HepG2 (cell line): ENCODE results near the gene DIRAS1. TPM values are rescaled to one million over a fixed set of nuclear protein-coding genes. Genes with fewer than 3 reads are reported as not detected.
A peak's percentile ranks its signal among the peaks of the same experiment; 100 is the strongest.
"Not testable (repeated sequence)": the region's sequence is repeated elsewhere in the genome, so short reads cannot be mapped to it uniquely, and the experiment has no call there.

Source experiments
- ATAC-seq: fragments of 200-7000 bp; cut with Tn5 transposase; 3 replicates; pipeline ENCODE4 v1.9.1; 2020; ENCODE audit warnings: mild to moderate bottlenecking, moderate library complexity
- BruUV-seq: library from RNA; stranded (reverse); fragments of 400-500 nt; replicated peaks from 2 replicates; lab custom pipeline; 2021; lab: Mats Ljungman, UMichigan
- CTCF ChIA-PET: fragments of 300-600 bp; formaldehyde crosslinking; extraction: SDS; loops from one replicate; lab custom pipeline; 2021; ENCODE audit warnings: low total read pairs, inconsistent platforms, low intra/inter-chr PET ratio; lab: Yijun Ruan, JAX
- POLR2A ChIA-PET: fragments of 350-600 bp; sonication (Branson Sonifier 250); formaldehyde crosslinking; loops from one replicate; lab custom pipeline; 2020; ENCODE audit warnings: antibody characterized with exemption, inconsistent platforms; lab: Yijun Ruan, JAX
- DNase-seq: peaks from one replicate; pipeline ENCODE4 v3.0.0-alpha.2; 2015; ENCODE audit warnings: low spot score
- FAIRE-seq: peaks from 3 replicates; lab custom pipeline; 2011; peaks lifted over from hg19 to GRCh38; lab: Jason Lieb, UNC
- H2AFZ ChIP-seq: one replicate; pipeline ENCODE4 v1.6.1; 2011; ENCODE audit warnings: low read length, inconsistent platforms
- H3K27ac ChIP-seq: fragments of 300-600 bp; 3 replicates; pipeline ENCODE4 v1.8.0; 2011; ENCODE audit warnings: mixed run types, mild to moderate bottlenecking, mixed read lengths, low read length, inconsistent platforms; ENCODE audit not compliant: insufficient read depth; ENCODE audit errors: extremely low read length
- H3K27me3 ChIP-seq, 2 experiments: fragments of 200-600 bp in 1 of 2; 2 replicates in 1 of 2; 3 replicates in 1 of 2; pipeline versions ENCODE4 v1.6.0 to v1.8.0; 2011; ENCODE audit warnings: low read length in 2 of 2, mild to moderate bottlenecking in 2 of 2, moderate library complexity in 2 of 2, inconsistent platforms in 1 of 2; ENCODE audit not compliant: insufficient read depth in 2 of 2, control insufficient read depth in 1 of 2
- H3K36me3 ChIP-seq, 2 experiments: fragments of 200-600 bp in 1 of 2; replicated peaks in 1 of 2; 2 replicates in 1 of 2; 3 replicates in 1 of 2; pipeline versions ENCODE4 v1.5.1 to v1.8.0; 2011; ENCODE audit warnings: low read length in 2 of 2, inconsistent platforms in 1 of 2; ENCODE audit not compliant: insufficient read depth in 2 of 2, control insufficient read depth in 1 of 2
- H3K4me1 ChIP-seq: 2 replicates; pipeline ENCODE4 v1.5.1; 2012; ENCODE audit warnings: low read length, inconsistent platforms; ENCODE audit not compliant: insufficient read depth
- H3K4me2 ChIP-seq: 2 replicates; pipeline ENCODE4 v1.6.0; 2011; ENCODE audit warnings: low read depth, low read length, inconsistent platforms
- H3K4me3 ChIP-seq, 3 experiments: fragments of 200-600 bp in 1 of 3; sonication (generic), shearing (Covaris generic) in 1 of 3; replicated peaks in 1 of 3; 2 replicates each; pipeline ENCODE4 v1.5.1; 2011 to 2016; ENCODE audit warnings: low read length in 3 of 3, inconsistent platforms in 2 of 3, low read depth in 2 of 3, mild to moderate bottlenecking in 2 of 3, control low read depth in 1 of 3, mixed read lengths in 1 of 3; ENCODE audit not compliant: insufficient read depth in 1 of 3
- H3K79me2 ChIP-seq: one replicate; pipeline ENCODE4 v1.6.1; 2011; ENCODE audit warnings: low read length, inconsistent platforms; ENCODE audit not compliant: insufficient read depth
- H3K9ac ChIP-seq: 2 replicates; pipeline ENCODE4 v1.6.0; 2011; ENCODE audit warnings: mild to moderate bottlenecking, low read depth, low read length, inconsistent platforms; ENCODE audit not compliant: insufficient read depth
- H3K9me3 ChIP-seq: 2 replicates; pipeline ENCODE4 v1.5.1; 2012; ENCODE audit warnings: mild to moderate bottlenecking, low read length
- H4K20me1 ChIP-seq: 2 replicates; pipeline ENCODE4 v1.6.0; 2011; ENCODE audit warnings: inconsistent platforms, mild to moderate bottlenecking, low read length, moderate library complexity; ENCODE audit not compliant: insufficient read depth
- FOXO4 ChIP-seq: sonication (generic); formaldehyde crosslinking; conservative IDR thresholded peaks from 2 replicates; pipeline ENCODE4 v1.8.1; 2023; ENCODE audit warnings: missing genetic modification reagents
- ZNF3 ChIP-seq: IDR thresholded peaks from 2 replicates; pipeline ENCODE4 v1.7.0; 2017; ENCODE audit warnings: inconsistent platforms
- ZNF460 ChIP-seq: sonication (generic); formaldehyde crosslinking; IDR thresholded peaks from 2 replicates; pipeline ENCODE4 v1.5.1; 2020; ENCODE audit warnings: missing genetic modification reagents, mild to moderate bottlenecking, borderline replicate concordance
- ZNF644 ChIP-seq: IDR thresholded peaks from 2 replicates; pipeline ENCODE4 v1.6.1; 2016; ENCODE audit warnings: low read depth
- WGBS: methylation state at CpG from one replicate; pipeline ENCODE4 v1.1.6; 2017; ENCODE audit warnings: low lambda C conversion rate; 5-methylcytosine and 5-hydroxymethylcytosine counted together
- in situ Hi-C: cut with HindIII; loops from 2 replicates; pipeline ENCODE4 v1.10.0; 2017; ENCODE audit warnings: low pct_unique_long_range_greater_than_20kb; ENCODE audit not compliant: extremely low pct_ligation_motif_present
- intact Hi-C: fragments of 100-400 bp; cut with micrococcal nuclease; formaldehyde crosslinking; loops from one replicate; pipeline ENCODE4 v1.10.0; 2022; ENCODE audit not compliant: unreplicated experiment
- polyA plus RNA-seq, 8 experiments: library from polyadenylated mRNA; depleted of rRNA in 3 of 8; stranded (reverse) in 7 of 8; unstranded in 1 of 8; fragments of >200 nt; fragmentation: Illumina TruSeq in 4 of 8; extraction: Trizol in 4 of 8; gene quantifications; 2 replicates each; pipeline versions ENCODE4 v1.2.1 to v1.2.3, GENCODE V29; 2011 to 2016; ENCODE audit warnings: low read depth in 4 of 8, missing spikeins in 1 of 8, mixed read lengths in 1 of 8; ENCODE audit not compliant: insufficient read depth in 1 of 8
- total RNA-seq, 5 experiments: library from RNA; depleted of rRNA; stranded (reverse); fragments of >200 nt; fragmentation: Illumina TruSeq; extraction: Trizol; gene quantifications; 2 replicates each; pipeline ENCODE4 v1.2.3, GENCODE V29; 2016; ENCODE audit warnings: low read depth in 1 of 5
- TF ChIP-seq, protein P1 (sequence below): sonication (generic); formaldehyde crosslinking; IDR thresholded peaks from 2 replicates; pipeline ENCODE4 v1.8.1; 2023; ENCODE audit warnings: mild to moderate bottlenecking, missing genetic modification reagents
- TF ChIP-seq, protein P2 (sequence below): sonication (generic); formaldehyde crosslinking; IDR thresholded peaks from 2 replicates; pipeline ENCODE4 v1.5.0; 2020; ENCODE audit warnings: mild to moderate bottlenecking, missing genetic modification reagents

Gene DIRAS1
- total and polyA plus RNA-seq, 2 of the 13 experiments (the other 11 are each of a cell fraction or from before 2014, with no cell fraction given), result 0.97 to 1.8 TPM

DNA sequence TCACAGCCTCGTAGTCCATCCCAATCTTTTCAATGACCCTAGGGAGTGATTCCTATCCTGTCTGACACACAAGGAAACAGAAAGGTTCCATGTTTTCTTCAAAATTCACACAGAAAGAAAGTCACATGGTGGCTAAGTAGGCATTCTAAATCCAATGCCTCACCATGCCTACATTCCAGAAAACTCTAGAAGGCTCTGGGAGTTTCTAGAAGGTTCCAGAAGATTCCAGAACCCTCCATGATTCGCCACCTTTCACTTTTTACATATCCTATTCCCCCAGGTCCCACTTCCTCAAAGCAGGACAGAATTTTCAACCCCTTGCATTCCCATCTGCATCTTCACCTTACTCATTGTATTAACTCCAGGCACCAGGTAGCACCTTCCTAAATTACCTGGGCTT is 41.7 kb downstream of the DIRAS1 start:
- Histone ChIP-seq H2AFZ (no peak overlapping the region), H3K4me1 (peaks cover 31% of the 10 kb centered on the region), H3K79me2 (no peaks in the 10 kb centered on the region), H4K20me1 (no peaks in the 10 kb centered on the region), H3K9ac (no peak overlapping the region), H3K36me3 (no peaks in the 10 kb centered on the region), H3K4me2 (no peak overlapping the region), H3K4me3 (no peak overlapping the region), H3K27me3 (no peaks in the 10 kb centered on the region), H3K9me3 (no peaks in the 10 kb centered on the region), H3K27ac (no peak overlapping the region)
- TF ChIP-seq, protein P1, sequence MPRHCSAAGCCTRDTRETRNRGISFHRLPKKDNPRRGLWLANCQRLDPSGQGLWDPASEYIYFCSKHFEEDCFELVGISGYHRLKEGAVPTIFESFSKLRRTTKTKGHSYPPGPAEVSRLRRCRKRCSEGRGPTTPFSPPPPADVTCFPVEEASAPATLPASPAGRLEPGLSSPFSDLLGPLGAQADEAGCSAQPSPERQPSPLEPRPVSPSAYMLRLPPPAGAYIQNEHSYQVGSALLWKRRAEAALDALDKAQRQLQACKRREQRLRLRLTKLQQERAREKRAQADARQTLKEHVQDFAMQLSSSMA, result no peak
- WGBS, result 88% methylated on average over 2 of the region's 2 CpGs
- POLR2A ChIA-PET, result no interaction called here
- intact Hi-C loops, result no loop called here
- CTCF ChIA-PET, result no interaction called here
- ATAC-seq, result no peak
- in situ Hi-C loops, result no loop called here
- BruUV-seq, result no TSS peak
- no peak for FAIRE-seq
- no peak for DNase-seq

DNA sequence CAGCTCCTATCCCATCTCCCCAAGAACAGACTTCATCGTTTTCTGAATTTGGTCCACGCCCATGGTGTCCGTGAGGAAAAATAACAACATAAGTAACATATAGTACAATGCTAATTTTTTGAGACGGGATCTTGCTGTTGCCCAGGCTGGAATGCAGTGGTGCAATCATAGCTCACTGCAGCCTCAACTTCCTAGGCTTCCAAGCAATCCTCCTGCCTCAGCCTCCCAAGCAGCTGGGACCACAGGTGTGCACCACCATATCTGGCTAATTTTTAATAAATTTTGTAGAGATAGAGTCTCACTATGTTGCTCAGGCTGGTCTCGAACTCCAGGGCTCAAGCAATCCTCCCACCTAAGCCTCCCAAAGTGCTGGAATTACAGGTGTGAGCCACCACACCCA is 42.2 kb downstream of the DIRAS1 start:
- DNase-seq, H3K36me3 ChIP-seq, intact Hi-C loops, H3K9ac ChIP-seq, H3K27me3 ChIP-seq, H3K27ac ChIP-seq: not testable (repeated sequence)
- peak overlapping the region in 1 of 3 experiments; percentile 20; a peak in 1 of 6 replicates for H3K4me3 ChIP-seq
- WGBS, result 62% methylated on average over 5 of the region's 5 CpGs
- TF ChIP-seq FOXO4 (CRISPR knock-in tag) (0 out of 2 replicates have a peak, but pooled peaks have one; percentile 23), ZNF644 (0 out of 2 replicates have a peak, but pooled peaks have one; percentile 0), ZNF460 (CRISPR knock-in tag) (peak; percentile 23; the same call in 1 of the 2 replicates), ZNF3 (peak; percentile 55; the same call in 1 of the 2 replicates)
- TF ChIP-seq, protein P2, sequence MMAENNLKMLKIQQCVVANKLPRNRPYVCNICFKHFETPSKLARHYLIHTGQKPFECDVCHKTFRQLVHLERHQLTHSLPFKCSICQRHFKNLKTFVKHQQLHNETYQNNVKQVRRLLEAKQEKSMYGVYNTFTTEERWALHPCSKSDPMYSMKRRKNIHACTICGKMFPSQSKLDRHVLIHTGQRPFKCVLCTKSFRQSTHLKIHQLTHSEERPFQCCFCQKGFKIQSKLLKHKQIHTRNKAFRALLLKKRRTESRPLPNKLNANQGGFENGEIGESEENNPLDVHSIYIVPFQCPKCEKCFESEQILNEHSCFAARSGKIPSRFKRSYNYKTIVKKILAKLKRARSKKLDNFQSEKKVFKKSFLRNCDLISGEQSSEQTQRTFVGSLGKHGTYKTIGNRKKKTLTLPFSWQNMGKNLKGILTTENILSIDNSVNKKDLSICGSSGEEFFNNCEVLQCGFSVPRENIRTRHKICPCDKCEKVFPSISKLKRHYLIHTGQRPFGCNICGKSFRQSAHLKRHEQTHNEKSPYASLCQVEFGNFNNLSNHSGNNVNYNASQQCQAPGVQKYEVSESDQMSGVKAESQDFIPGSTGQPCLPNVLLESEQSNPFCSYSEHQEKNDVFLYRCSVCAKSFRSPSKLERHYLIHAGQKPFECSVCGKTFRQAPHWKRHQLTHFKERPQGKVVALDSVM (CRISPR knock-in tag), result peak; percentile 91
- TF ChIP-seq, all 625 proteins: peak for 5; not testable (repeated sequence) for 620
- BruUV-seq, H3K79me2 ChIP-seq, H3K9me3 ChIP-seq, H2AFZ ChIP-seq, H4K20me1 ChIP-seq, in situ Hi-C loops, FAIRE-seq, CTCF ChIA-PET, ATAC-seq, POLR2A ChIA-PET: not testable (repeated sequence)
- peaks cover 34% of the 10 kb centered on the region for H3K4me1 ChIP-seq
- H3K4me2 ChIP-seq, result peak overlapping the region; percentile 35
